CD4-positive, alpha-beta T cell (primary cell): ENCODE measurements around the gene RNU6-1. TPM values are rescaled to one million over a fixed set of nuclear protein-coding genes. Genes with fewer than 3 reads are reported as not detected.

Source experiments
- ATAC-seq: fragments of 200-7000 bp; cut with Tn5 transposase; one replicate; pipeline ENCODE4 v1.10.0; 2022; ENCODE audit warnings: mild to moderate bottlenecking; ENCODE audit not compliant: poor library complexity
- CTCF ChIA-PET: fragments of 350-600 bp; sonication (Branson Sonifier 250); formaldehyde crosslinking; loops from one replicate; lab custom pipeline; 2021; ENCODE audit warnings: antibody characterized with exemption, inconsistent platforms; lab: Charles Lee
- POLR2A ChIA-PET: fragments of 350-600 bp; sonication (Branson Sonifier 250); formaldehyde crosslinking; loops from one replicate; lab custom pipeline; 2021; ENCODE audit warnings: antibody characterized with exemption, inconsistent platforms; lab: Charles Lee
- DNase-seq, 14 experiments: peaks; one replicate each; pipeline ENCODE4 v3.0.0-alpha.2; 2013 to 2020; ENCODE audit warnings: mixed read lengths in 2 of 14
- H3K27ac ChIP-seq, 2 donors: one replicate each; pipeline versions ENCODE4 v1.5.1 to v1.7.0; 2013; ENCODE audit warnings: low read length in 2 of 2, low read depth in 1 of 2, mild to moderate bottlenecking in 1 of 2
- H3K27me3 ChIP-seq, 2 experiments: 1 replicate in 1 of 2; 2 replicates in 1 of 2; pipeline versions ENCODE4 v1.6.1 to v1.7.0; 2013; ENCODE audit warnings: low read length in 2 of 2, control low read depth in 1 of 2, mild to moderate bottlenecking in 1 of 2, moderate library complexity in 1 of 2; ENCODE audit not compliant: insufficient read depth in 2 of 2, control insufficient read depth in 1 of 2
- H3K36me3 ChIP-seq: one replicate; pipeline ENCODE4 v1.6.1; 2013; ENCODE audit warnings: low read length, control low read depth; ENCODE audit not compliant: insufficient read depth
- H3K4me1 ChIP-seq: one replicate; pipeline ENCODE4 v1.6.1; 2013; ENCODE audit warnings: low read length, control low read depth; ENCODE audit not compliant: insufficient read depth
- H3K4me3 ChIP-seq: one replicate; pipeline ENCODE4 v1.5.1; 2013; ENCODE audit warnings: mild to moderate bottlenecking, low read length, moderate library complexity
- H3K9me3 ChIP-seq, 2 experiments: 1 replicate in 1 of 2; 2 replicates in 1 of 2; pipeline versions ENCODE4 v1.6.1 to v1.7.0; 2013; ENCODE audit warnings: low read length in 2 of 2, mild to moderate bottlenecking in 2 of 2, control low read depth in 1 of 2, moderate library complexity in 1 of 2; ENCODE audit not compliant: control insufficient read depth in 1 of 2, insufficient read depth in 1 of 2
- H3K27ac Mint-ChIP-seq: one replicate; pipeline ENCODE4 v1.8.0; 2020; ENCODE audit warnings: mixed read lengths
- H3K27me3 Mint-ChIP-seq: one replicate; pipeline ENCODE4 v1.8.0; 2021; ENCODE audit warnings: mixed read lengths
- H3K36me3 Mint-ChIP-seq: one replicate; pipeline ENCODE4 v1.8.0; 2021; ENCODE audit warnings: low read depth, mixed read lengths
- H3K4me1 Mint-ChIP-seq: one replicate; pipeline ENCODE4 v1.8.0; 2021; ENCODE audit warnings: low read depth, mixed read lengths
- H3K4me3 Mint-ChIP-seq: one replicate; pipeline ENCODE4 v1.8.0; 2020; ENCODE audit warnings: mild to moderate bottlenecking, mixed read lengths
- H3K9me3 Mint-ChIP-seq: one replicate; pipeline ENCODE4 v1.8.0; 2020; ENCODE audit warnings: mixed read lengths
- CTCF ChIP-seq: fragments of 200-600 bp; IDR thresholded peaks from one replicate; pipeline ENCODE4 v1.8.0; 2022; ENCODE audit warnings: antibody characterized with exemption, mild to moderate bottlenecking
- intact Hi-C, 2 experiments: fragments of 100-400 bp; cut with DNase I in 1 of 2; cut with micrococcal nuclease in 1 of 2; formaldehyde crosslinking; loops; one replicate each; pipeline versions ENCODE4 v1.15.1 to v1.9.0; 2023 to 2025; cut with DNase I, micrococcal nuclease
- total RNA-seq, 174 experiments: library from RNA in 2 of 174; stranded (reverse) in 2 of 174; gene quantifications; one replicate each; pipeline ENCODE4 v1.2.3 and lab custom pipeline; 2021 to 2026

The RNU6-1 gene
- total RNA-seq, 2 experiments from 2014 or later = not detected

- H3K4me1 ChIP-seq = peaks cover 70% of the 10 kb centered on the region
- no peaks in the 10 kb centered on the region for H3K36me3 ChIP-seq
- Mint-ChIP-seq H3K4me3 (peak overlapping the region; percentile 77), H3K27me3 (peaks cover 57% of the 10 kb centered on the region), H3K4me1 (peaks cover 76% of the 10 kb centered on the region), H3K27ac (peak overlapping the region; percentile 83), H3K36me3 (peaks cover 11% of the 10 kb centered on the region), H3K9me3 (no peaks in the 10 kb centered on the region)
- TF ChIP-seq CTCF = peak; percentile 95
- intact Hi-C loops = loop anchor here (1.0 to 10.0 kb wide), 9 partner anchors 53 to 889 kb away; partner anchors contain the start of gene MAP2K5 (in 2 of the 2)
- ChIA-PET POLR2A (interaction anchor here (1.6 to 2.3 kb wide), 2 partner anchors 12 to 54 kb away, joined by 4 to 11 read pairs; no protein-coding TSS in a partner anchor), CTCF (interaction anchor here (0.7 to 3.2 kb wide), 6 partner anchors 8 to 379 kb away, joined by 3 to 16 read pairs (median 3); no protein-coding TSS in a partner anchor)
- DNase-seq (peak in 13 of 14 experiments; percentile 34 to 78 (median 45)), ATAC-seq (no peak)
- peaks cover 0 to 28% of the 10 kb centered on the region in 2 experiments for H3K9me3 ChIP-seq
- no peak overlapping the region for H3K27ac ChIP-seq
- peaks cover 43 to 48% of the 10 kb centered on the region in 2 experiments for H3K27me3 ChIP-seq
- H3K4me3 ChIP-seq = peak overlapping the region; percentile 59
Observed at GRCh38 chr15:67836477-67836876, 3.4 kb downstream of the RNU6-1 start.

DNA sequence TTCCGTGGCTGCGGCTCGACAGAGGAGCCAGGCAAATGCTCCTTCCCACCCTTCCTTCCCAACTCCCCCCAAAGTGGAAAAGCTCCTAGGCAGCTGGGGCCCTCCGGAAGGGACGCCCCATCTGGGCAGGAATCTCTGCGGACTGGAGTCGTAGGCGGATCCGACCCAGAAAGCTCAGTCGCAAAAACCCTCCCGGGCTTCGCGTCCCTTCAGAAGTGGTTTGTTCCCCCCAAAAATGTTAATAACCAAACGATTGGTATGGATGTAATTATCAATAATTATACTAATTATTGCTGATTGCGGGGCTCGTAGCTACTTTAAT is 3.8 kb downstream of the RNU6-1 start:
- peaks cover 66% of the 10 kb centered on the region for H3K4me1 ChIP-seq
- DNase-seq (peak in 1 of 14 experiments; percentile 35), ATAC-seq (no peak)
- CTCF ChIA-PET = interaction anchor here (0.7 to 3.2 kb wide), 7 partner anchors 9 to 889 kb away, joined by 3 to 16 read pairs (median 3); no protein-coding TSS in a partner anchor
- POLR2A ChIA-PET = interaction anchor here (0.6 to 2.3 kb wide), 4 partner anchors 12 to 379 kb away, joined by 3 to 11 read pairs (median 5); partner anchors contain the start of gene MAP2K5
- TF ChIP-seq CTCF = no peak
- intact Hi-C loops = loop anchor here (1.0 to 10.0 kb wide), 9 partner anchors 53 to 889 kb away; partner anchors contain the start of gene MAP2K5 (in 2 of the 2)
- H3K27ac Mint-ChIP-seq = peak overlapping the region; percentile 83
- H3K4me3 Mint-ChIP-seq = peak overlapping the region; percentile 77
- peaks cover 11% of the 10 kb centered on the region for H3K36me3 Mint-ChIP-seq
- peaks cover 0 to 28% of the 10 kb centered on the region in 2 experiments for H3K9me3 ChIP-seq
- no peak overlapping the region for H3K27ac ChIP-seq
- peak overlapping the region; percentile 59 for H3K4me3 ChIP-seq
- peaks cover 72% of the 10 kb centered on the region for H3K4me1 Mint-ChIP-seq
- H3K36me3 ChIP-seq = no peaks in the 10 kb centered on the region
- peaks cover 61% of the 10 kb centered on the region for H3K27me3 Mint-ChIP-seq
- no peaks in the 10 kb centered on the region for H3K9me3 Mint-ChIP-seq
- peaks cover 46 to 51% of the 10 kb centered on the region in 2 experiments for H3K27me3 ChIP-seq

DNA sequence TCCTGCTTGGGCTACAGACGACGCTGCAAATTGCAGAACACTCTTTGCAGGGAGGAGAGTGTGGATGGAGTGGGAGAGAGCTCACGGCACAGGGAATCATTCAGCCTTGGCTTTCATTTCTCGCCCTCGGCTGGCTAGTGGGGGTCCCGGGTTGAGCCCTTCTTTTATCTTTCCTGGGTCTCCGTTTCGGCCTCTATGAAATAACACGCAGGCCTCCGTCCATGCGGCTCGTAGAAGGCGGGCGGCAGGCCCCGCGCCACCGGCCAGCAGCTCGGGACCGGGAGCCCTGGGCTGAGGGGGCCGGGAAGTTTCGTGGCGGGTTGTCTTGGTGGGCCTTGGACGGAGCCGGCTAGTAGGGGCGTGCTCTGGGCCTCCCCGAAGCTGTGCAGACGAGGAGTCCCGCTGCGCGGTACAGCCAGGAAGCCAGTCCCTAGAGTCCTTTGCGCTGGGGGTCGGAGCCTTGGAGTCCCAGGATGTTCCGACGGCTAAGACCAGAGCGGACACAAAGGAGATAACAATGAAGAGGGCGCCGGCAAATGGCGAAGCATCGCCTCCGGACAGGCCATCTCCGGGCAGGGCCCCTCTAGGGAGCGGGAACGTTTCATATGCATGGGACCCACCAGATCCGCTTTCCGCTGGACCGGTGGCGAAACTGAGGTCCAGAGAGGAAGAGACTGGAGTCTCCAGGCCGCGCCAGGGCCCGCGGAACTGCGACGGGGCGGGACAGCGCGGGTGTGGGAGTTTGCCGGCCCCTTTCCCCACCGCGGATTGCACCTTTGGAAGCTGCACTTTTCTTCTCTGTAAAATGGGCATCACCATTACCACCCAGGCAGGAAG is 4.3 kb downstream of the RNU6-1 start:
- H3K27me3 Mint-ChIP-seq = peaks cover 67% of the 10 kb centered on the region
- H3K4me3 ChIP-seq = peak overlapping the region; percentile 59
- H3K9me3 ChIP-seq = peaks cover 0 to 28% of the 10 kb centered on the region in 2 experiments
- peak overlapping the region; percentile 77 for H3K4me3 Mint-ChIP-seq
- intact Hi-C loops = loop anchor here (1.0 to 10.0 kb wide), 9 partner anchors 52 to 888 kb away; partner anchors contain the start of gene MAP2K5 (in 2 of the 2)
- H3K36me3 ChIP-seq = no peaks in the 10 kb centered on the region
- H3K27me3 ChIP-seq = peaks cover 51 to 57% of the 10 kb centered on the region in 2 experiments
- peaks cover 69% of the 10 kb centered on the region for H3K4me1 Mint-ChIP-seq
- peaks cover 60% of the 10 kb centered on the region for H3K4me1 ChIP-seq
- ChIA-PET CTCF (interaction anchor here (0.7 to 3.2 kb wide), 7 partner anchors 9 to 889 kb away, joined by 3 to 16 read pairs (median 3); no protein-coding TSS in a partner anchor), POLR2A (interaction anchor here (0.6 to 2.3 kb wide), 7 partner anchors 11 to 392 kb away, joined by 3 to 11 read pairs (median 4); partner anchors contain the start of gene MAP2K5)
- H3K27ac Mint-ChIP-seq = no peak overlapping the region
- no peak overlapping the region for H3K27ac ChIP-seq
- H3K36me3 Mint-ChIP-seq = peaks cover 11% of the 10 kb centered on the region
- DNase-seq (peak in 3 of 14 experiments; percentile 31 to 51 (median 45)), ATAC-seq (no peak)
- TF ChIP-seq CTCF = no peak
- no peaks in the 10 kb centered on the region for H3K9me3 Mint-ChIP-seq
